SK-N-SH (cell line): ENCODE data around the gene PARD3B. TPM values are rescaled to one million over a fixed set of nuclear protein-coding genes. Genes with fewer than 3 reads are reported as not detected.

Source experiments
- CTCF ChIA-PET: fragments of 300-600, 350-600 bp; formaldehyde crosslinking; extraction: SDS; loops from one replicate; lab custom pipeline; 2021; lab: Yijun Ruan, JAX
- POLR2A ChIA-PET: fragments of 350-600 bp; sonication (Branson Sonifier 250); formaldehyde crosslinking; extraction: SDS; loops from one replicate; lab custom pipeline; 2020; ENCODE audit warnings: antibody characterized with exemption, inconsistent platforms; lab: Yijun Ruan, JAX
- DNase-seq: peaks from one replicate; pipeline ENCODE4 v3.0.0; 2012
- H2AFZ ChIP-seq: fragments of 200-600 bp; sonication (generic); 2 replicates; pipeline ENCODE4 v1.8.1; 2016; ENCODE audit warnings: antibody characterized with exemption, mild to moderate bottlenecking, low read depth
- H3F3A ChIP-seq: fragments of 200-600 bp; sonication (generic); replicated peaks from 2 replicates; pipeline ENCODE3; 2016; ENCODE audit warnings: antibody characterized with exemption, mild to moderate bottlenecking; ENCODE audit not compliant: insufficient read depth
- H3K27ac ChIP-seq, 2 experiments: fragments of 200-500 bp in 1 of 2; fragments of 200-600 bp in 1 of 2; sonication (Bioruptor generic) in 1 of 2; sonication (generic), shearing (Covaris generic) in 1 of 2; 2 replicates each; pipeline versions ENCODE4 v1.5.1 to v1.6.1; 2014 to 2016; ENCODE audit warnings: low read depth in 2 of 2, inconsistent platforms in 1 of 2, low read length in 1 of 2, mild to moderate bottlenecking in 1 of 2, mixed read lengths in 1 of 2
- H3K27me3 ChIP-seq: fragments of 200-600 bp; sonication (generic), shearing (Covaris generic); 2 replicates; pipeline ENCODE4 v1.6.1; 2016; ENCODE audit warnings: mixed run types; ENCODE audit not compliant: insufficient read depth
- H3K36me3 ChIP-seq, 2 experiments: fragments of 200-500 bp in 1 of 2; fragments of 200-600 bp in 1 of 2; sonication (Bioruptor generic) in 1 of 2; sonication (generic) in 1 of 2; replicated peaks in 1 of 2; 2 replicates each; pipeline versions ENCODE3 to v1.5.1; 2014 to 2016; ENCODE audit warnings: low read length in 1 of 2, mild to moderate bottlenecking in 1 of 2; ENCODE audit not compliant: insufficient read depth in 2 of 2, control insufficient read depth in 1 of 2
- H3K4me1 ChIP-seq, 2 experiments: fragments of 200-500 bp in 1 of 2; fragments of 200-600 bp in 1 of 2; sonication (Bioruptor generic) in 1 of 2; sonication (generic), shearing (Covaris generic) in 1 of 2; 2 replicates each; pipeline versions ENCODE4 v1.5.1 to v1.6.1; 2014 to 2016; ENCODE audit warnings: low read depth in 1 of 2, low read length in 1 of 2, mixed run types in 1 of 2; ENCODE audit not compliant: insufficient read depth in 2 of 2, control insufficient read depth in 1 of 2
- H3K4me2 ChIP-seq: fragments of 200-600 bp; sonication (generic), shearing (Covaris generic); 2 replicates; pipeline ENCODE4 v1.6.1; 2017; ENCODE audit warnings: mixed run types
- H3K4me3 ChIP-seq, 2 experiments: fragments of 200-500 bp in 1 of 2; fragments of 200-600 bp in 1 of 2; sonication (Bioruptor generic) in 1 of 2; sonication (generic), shearing (Covaris generic) in 1 of 2; 2 replicates each; pipeline versions ENCODE4 v1.5.1 to v1.8.1; 2014 to 2016; ENCODE audit warnings: low read depth in 2 of 2, inconsistent platforms in 1 of 2, low read length in 1 of 2, mild to moderate bottlenecking in 1 of 2, mixed read lengths in 1 of 2, moderate library complexity in 1 of 2
- H3K79me2 ChIP-seq: fragments of 200-600 bp; sonication (generic); 2 replicates; pipeline ENCODE4 v1.8.1; 2017; ENCODE audit warnings: mild to moderate bottlenecking; ENCODE audit not compliant: insufficient read depth
- H3K9ac ChIP-seq: fragments of 200-600 bp; sonication (generic); 2 replicates; pipeline ENCODE4 v1.6.1; 2017; ENCODE audit warnings: mixed run types
- H3K9me2 ChIP-seq: fragments of 200-600 bp; sonication (generic); 2 replicates; pipeline ENCODE4 v1.6.1; 2017; ENCODE audit warnings: mixed run types
- H3K9me3 ChIP-seq: fragments of 200-600 bp; sonication (generic); 2 replicates; pipeline ENCODE4 v1.6.1; 2017; ENCODE audit warnings: mixed run types, mild to moderate bottlenecking, moderate library complexity
- H4K20me1 ChIP-seq: fragments of 200-600 bp; sonication (generic); 2 replicates; pipeline ENCODE4 v1.6.1; 2017; ENCODE audit warnings: mild to moderate bottlenecking, mixed run types; ENCODE audit not compliant: insufficient read depth
- EP300 ChIP-seq, 2 experiments: IDR thresholded peaks; 2 replicates each; pipeline versions ENCODE4 v1.4.0 to v1.6.1; 2012; ENCODE audit warnings: borderline replicate concordance in 1 of 2, low read depth in 1 of 2, low read length in 1 of 2
- FOSL2 ChIP-seq: IDR thresholded peaks from 2 replicates; pipeline ENCODE4 v1.4.0; 2012; ENCODE audit warnings: low read depth, mild to moderate bottlenecking, moderate library complexity, borderline replicate concordance
- FOXJ3 ChIP-seq: sonication (generic); formaldehyde crosslinking; IDR thresholded peaks from 2 replicates; pipeline ENCODE4 v1.5.1; 2020; ENCODE audit warnings: mild to moderate bottlenecking, missing genetic modification reagents
- FOXM1 ChIP-seq: IDR thresholded peaks from 2 replicates; pipeline ENCODE4 v1.4.0; 2012; ENCODE audit warnings: low read depth, mild to moderate bottlenecking
- IRF3 ChIP-seq: fragments of 150-350 bp; IDR thresholded peaks from 2 replicates; pipeline ENCODE4 v1.6.1; 2016; ENCODE audit warnings: mild to moderate bottlenecking, low read depth, low read length
- MEF2A ChIP-seq: IDR thresholded peaks from 2 replicates; pipeline ENCODE4 v1.4.0; 2012; ENCODE audit warnings: low read depth, borderline replicate concordance
- MXI1 ChIP-seq: IDR thresholded peaks from 2 replicates; pipeline ENCODE4 v1.6.1; 2012; ENCODE audit warnings: mild to moderate bottlenecking, low read depth, low read length, improper control_type of control experiment
- RCOR1 ChIP-seq: fragments of 150-350 bp; IDR thresholded peaks from 2 replicates; pipeline ENCODE4 v1.6.1; 2017; ENCODE audit warnings: antibody characterized with exemption, low read length
- REST ChIP-seq: IDR thresholded peaks from 2 replicates; pipeline ENCODE4 v1.6.1; 2012; ENCODE audit warnings: mild to moderate bottlenecking, low read depth, low read length, moderate library complexity
- TCF12 ChIP-seq: IDR thresholded peaks from 2 replicates; pipeline ENCODE4 v1.4.0; 2012
- WGBS: methylation state at CpG from one replicate; pipeline ENCODE4 v1.1.6; 2017; ENCODE audit warnings: low lambda C conversion rate; 5-methylcytosine and 5-hydroxymethylcytosine counted together
- polyA plus RNA-seq, 3 experiments: library from polyadenylated mRNA; depleted of rRNA; stranded (reverse); fragments of >200 nt; gene quantifications; 2 replicates each; pipeline ENCODE4 v1.2.3, GENCODE V29; 2012

Gene PARD3B
- polyA plus RNA-seq, 1 of the 3 experiments (the other 2 are of a cell fraction), result 0.87 TPM

GRCh38 chr2:204860274-204860673 is 315.0 kb downstream of the PARD3B start:
- POLR2A ChIA-PET, result no interaction called here

GRCh38 chr2:204862809-204863208 is 317.5 kb downstream of the PARD3B start:
- POLR2A ChIA-PET, result no interaction called here
- TF ChIP-seq RCOR1 (no peak), FOSL2 (no peak), MXI1 (no peak), FOXJ3 (no peak), FOXM1 (no peak), MEF2A (no peak), REST (no peak)
- H3K9me3 ChIP-seq, result no peaks in the 10 kb centered on the region
- no peaks in the 10 kb centered on the region for H4K20me1 ChIP-seq
- H3K9me2 ChIP-seq, result no peaks in the 10 kb centered on the region
- no peak for DNase-seq
- no peaks in the 10 kb centered on the region for H3K27me3 ChIP-seq
- H3K4me3 ChIP-seq, result no peak overlapping the region
- no peaks in the 10 kb centered on the region for H3K79me2 ChIP-seq
- 100% methylated on average over 2 of the region's 7 CpGs for WGBS
- no peaks in the 10 kb centered on the region; a peak in 2 of 4 replicates for H3K4me1 ChIP-seq
- H2AFZ ChIP-seq, result no peak overlapping the region
- no peaks in the 10 kb centered on the region for H3F3A ChIP-seq
- no peak overlapping the region for H3K4me2 ChIP-seq
- H3K9ac ChIP-seq, result no peak overlapping the region
- H3K27ac ChIP-seq, result no peak overlapping the region
- H3K36me3 ChIP-seq, result no peaks in the 10 kb centered on the region
- CTCF ChIA-PET, result no interaction called here

More at GRCh38 chr2:204860274-204860673, 315.0 kb downstream of the PARD3B start:
- H3K27me3 ChIP-seq, result no peaks in the 10 kb centered on the region
- H3K4me2 ChIP-seq, result no peak overlapping the region
- 83% methylated on average over 6 of the region's 6 CpGs for WGBS
- H3K4me3 ChIP-seq, result no peak overlapping the region
- H3K27ac ChIP-seq, result no peak overlapping the region
- no peaks in the 10 kb centered on the region; a peak in 2 of 4 replicates for H3K4me1 ChIP-seq
- no peak overlapping the region for H2AFZ ChIP-seq
- no peaks in the 10 kb centered on the region for H3K79me2 ChIP-seq
- no peaks in the 10 kb centered on the region for H3K36me3 ChIP-seq
- DNase-seq, result no peak
- TF ChIP-seq EP300 (IDR thresholded peaks at IDR 0.05; ENCODE audit: borderline replicate concordance in 1 of 2, low read depth in 1 of 2, low read length in 1 of 2) (no peak), REST (no peak), FOXM1 (no peak), TCF12 (no peak), IRF3 (no peak)
- no peaks in the 10 kb centered on the region for H3K9me3 ChIP-seq
- CTCF ChIA-PET, result interaction anchor here (0.6 kb wide), 1 partner anchor 816 kb away, joined by 3 read pairs; no protein-coding TSS in a partner anchor
- no peaks in the 10 kb centered on the region for H3F3A ChIP-seq
- no peak overlapping the region for H3K9ac ChIP-seq
- no peaks in the 10 kb centered on the region for H4K20me1 ChIP-seq
- no peaks in the 10 kb centered on the region for H3K9me2 ChIP-seq
